B cell (primary cell): ENCODE results near the gene RBPJL. TPM values are rescaled to one million over a fixed set of nuclear protein-coding genes. Genes with fewer than 3 reads are reported as not detected.
A peak's percentile ranks its signal among the peaks of the same experiment; 100 is the strongest.

Experiments
- ATAC-seq: fragments of 200-7000 bp; cut with Tn5 transposase; one replicate; pipeline ENCODE4 v1.10.0; 2021; ENCODE audit warnings: low read depth, mild to moderate bottlenecking, moderate number of reproducible peaks, moderate library complexity
- CTCF ChIA-PET: fragments of 350-600 bp; sonication (Branson Sonifier 250); formaldehyde crosslinking; loops from one replicate; lab custom pipeline; 2021; ENCODE audit warnings: antibody characterized with exemption, inconsistent platforms; lab: Charles Lee
- POLR2A ChIA-PET: fragments of 350-600 bp; sonication (Branson Sonifier 250); formaldehyde crosslinking; loops from one replicate; lab custom pipeline; 2021; ENCODE audit warnings: antibody characterized with exemption; lab: Charles Lee
- DNase-seq: peaks from one replicate; pipeline ENCODE4 v3.0.0; 2013
- H2AFZ ChIP-seq: 2 replicates; pipeline ENCODE4 v1.6.1; 2012; ENCODE audit warnings: mild to moderate bottlenecking, low read depth, low read length; ENCODE audit not compliant: insufficient read depth, poor library complexity, severe bottlenecking
- H3K27ac ChIP-seq, 2 donors: 1 replicate in 1 of 2; 2 replicates in 1 of 2; pipeline ENCODE4 v1.5.1; 2012 to 2013; ENCODE audit warnings: low read length in 2 of 2, mild to moderate bottlenecking in 2 of 2, moderate library complexity in 1 of 2
- H3K27me3 ChIP-seq, 4 experiments: fragments of 200-600 bp in 1 of 4; sonication (generic) in 1 of 4; replicated peaks in 1 of 4; 1 replicate in 2 of 4; 2 replicates in 2 of 4; pipeline versions ENCODE4 v1.6.1 to v1.7.0; 2013 to 2016; ENCODE audit warnings: low read length in 3 of 4, mild to moderate bottlenecking in 2 of 4, mixed read lengths in 1 of 4, moderate library complexity in 1 of 4; ENCODE audit not compliant: insufficient read depth in 4 of 4, control insufficient read depth in 3 of 4; ENCODE audit errors: control extremely low read depth in 1 of 4
- H3K36me3 ChIP-seq, 2 experiments: replicated peaks in 1 of 2; 1 replicate in 1 of 2; 2 replicates in 1 of 2; pipeline versions ENCODE4 v1.6.1 to v1.7.1; 2013; ENCODE audit warnings: low read length in 1 of 2; ENCODE audit not compliant: insufficient read depth in 2 of 2, control insufficient read depth in 1 of 2; ENCODE audit errors: control extremely low read depth in 1 of 2, extremely low read depth in 1 of 2
- H3K4me1 ChIP-seq, 2 donors: fragments of 200-600 bp in 1 of 2; sonication (generic) in 1 of 2; 1 replicate in 1 of 2; 2 replicates in 1 of 2; pipeline versions ENCODE4 v1.5.1 to v1.6.1; 2013 to 2017; ENCODE audit warnings: low read length in 2 of 2; ENCODE audit not compliant: control insufficient read depth in 2 of 2, insufficient read depth in 2 of 2
- H3K4me2 ChIP-seq: replicated peaks from 2 replicates; pipeline ENCODE3; 2012; ENCODE audit warnings: mild to moderate bottlenecking, low read depth, low read length; ENCODE audit not compliant: poor library complexity, severe bottlenecking
- H3K4me3 ChIP-seq, 5 experiments: fragments of 200-600 bp in 1 of 5; sonication (generic) in 1 of 5; 1 replicate in 3 of 5; 2 replicates in 2 of 5; pipeline versions ENCODE4 v1.5.1 to v1.7.0; 2011 to 2016; ENCODE audit warnings: low read length in 4 of 5, mild to moderate bottlenecking in 4 of 5, low read depth in 2 of 5, control low read depth in 1 of 5, moderate library complexity in 1 of 5; ENCODE audit not compliant: insufficient read depth in 1 of 5; ENCODE audit errors: control extremely low read depth in 1 of 5, extremely low read depth in 1 of 5
- H3K79me2 ChIP-seq: fragments of 200-600 bp; sonication (generic); one replicate; pipeline ENCODE4 v1.6.0; 2016; ENCODE audit warnings: low read length; ENCODE audit not compliant: control insufficient read depth, insufficient read depth
- H3K9ac ChIP-seq: fragments of 200-600 bp; sonication (generic); 2 replicates; pipeline ENCODE4 v1.6.1; 2017; ENCODE audit warnings: mild to moderate bottlenecking, low read length, moderate library complexity
- H3K9me3 ChIP-seq, 3 donors: one replicate each; pipeline versions ENCODE4 v1.6.1 to v1.7.1; 2013; ENCODE audit warnings: low read length in 2 of 3; ENCODE audit not compliant: control insufficient read depth in 2 of 3, insufficient read depth in 1 of 3; ENCODE audit errors: control extremely low read depth in 1 of 3
- H4K20me1 ChIP-seq: 2 replicates; pipeline ENCODE4 v1.6.0; 2012; ENCODE audit warnings: mild to moderate bottlenecking, low read length; ENCODE audit not compliant: insufficient read depth, control insufficient read depth, poor library complexity, severe bottlenecking
- H3K27ac Mint-ChIP-seq: one replicate; pipeline ENCODE4 v1.8.0; 2021; ENCODE audit warnings: mixed read lengths
- H3K27me3 Mint-ChIP-seq: one replicate; pipeline ENCODE4 v1.8.0; 2021; ENCODE audit warnings: mixed read lengths
- H3K4me1 Mint-ChIP-seq: one replicate; pipeline ENCODE4 v1.8.0; 2021; ENCODE audit warnings: mixed read lengths
- H3K4me3 Mint-ChIP-seq: one replicate; pipeline ENCODE4 v1.8.0; 2021; ENCODE audit warnings: mixed read lengths
- H3K9me3 Mint-ChIP-seq: one replicate; pipeline ENCODE4 v1.8.0; 2022; ENCODE audit warnings: mixed read lengths; ENCODE audit not compliant: insufficient read depth
- EZH2 ChIP-seq: IDR thresholded peaks from 2 replicates; pipeline ENCODE4 v1.6.1; 2012; ENCODE audit warnings: borderline replicate concordance, low read depth, mild to moderate bottlenecking, moderate library complexity, low read length; ENCODE audit not compliant: insufficient read depth, poor library complexity, severe bottlenecking
- WGBS: methylation state at CpG from one replicate; pipeline ENCODE4 v1.1.5; 2013; ENCODE audit warnings: missing lambda C conversion rate; ENCODE audit not compliant: insufficient coverage; 5-methylcytosine and 5-hydroxymethylcytosine counted together
- intact Hi-C: fragments of 100-400 bp; cut with micrococcal nuclease; formaldehyde crosslinking; loops from one replicate; pipeline ENCODE4 v1.10.0; 2022
- polyA plus RNA-seq: library from polyadenylated mRNA; depleted of rRNA; stranded (reverse); fragments of >200 nt; gene quantifications from 2 replicates; pipeline ENCODE4 v1.2.3, GENCODE V29; 2012
- total RNA-seq, 2 donors: library from RNA; stranded (reverse); fragments of 120-200 nt in 1 of 2; gene quantifications; 1 replicate in 1 of 2; 2 replicates in 1 of 2; pipeline versions ENCODE4 v1.2.3 to v1.2.4, GENCODE V29; 2013 to 2022
- TF ChIP-seq, protein P1 (sequence below): fragments of 200-600 bp; IDR thresholded peaks from one replicate; pipeline ENCODE4 v1.8.0; 2022; ENCODE audit warnings: antibody characterized with exemption, mild to moderate bottlenecking

RBPJL gene
- total and polyA plus RNA-seq, 2 donors (not counting 1 experiment from before 2014, with no cell fraction given): not detected

GRCh38 chr20:45318386-45318939, 11.8 kb downstream of the RBPJL start:
- Mint-ChIP-seq H3K27ac (no peak overlapping the region), H3K27me3 (peaks cover 27% of the 10 kb centered on the region), H3K9me3 (no peaks in the 10 kb centered on the region), H3K4me3 (no peak overlapping the region), H3K4me1 (peaks cover 24% of the 10 kb centered on the region)
- 67% methylated on average over 7 of the region's 7 CpGs for WGBS
- DNase-seq: no peak
- Histone ChIP-seq H3K4me1 (peaks cover 37 to 48% of the 10 kb centered on the region in 2 donors), H3K4me3 (no peak overlapping the region), H2AFZ (no peak overlapping the region), H3K36me3 (no peaks in the 10 kb centered on the region), H3K9me3 (peaks cover 0 to 12% (median 3%) of the 10 kb centered on the region in 3 donors), H3K9ac (no peak overlapping the region), H3K27ac (no peak overlapping the region), H4K20me1 (no peaks in the 10 kb centered on the region), H3K4me2 (peak overlapping the region; percentile 24), H3K27me3 (peaks cover 0 to 34% (median 14%) of the 10 kb centered on the region in 4 experiments), H3K79me2 (no peaks in the 10 kb centered on the region)
- CTCF ChIA-PET: interaction anchor here (0.8 to 7.9 kb wide), 20 partner anchors 8 to 461 kb away, joined by 3 to 135 read pairs (median 4); partner anchors contain the start of gene SYS1
- no peak for TF ChIP-seq EZH2
- TF ChIP-seq, protein P1, sequence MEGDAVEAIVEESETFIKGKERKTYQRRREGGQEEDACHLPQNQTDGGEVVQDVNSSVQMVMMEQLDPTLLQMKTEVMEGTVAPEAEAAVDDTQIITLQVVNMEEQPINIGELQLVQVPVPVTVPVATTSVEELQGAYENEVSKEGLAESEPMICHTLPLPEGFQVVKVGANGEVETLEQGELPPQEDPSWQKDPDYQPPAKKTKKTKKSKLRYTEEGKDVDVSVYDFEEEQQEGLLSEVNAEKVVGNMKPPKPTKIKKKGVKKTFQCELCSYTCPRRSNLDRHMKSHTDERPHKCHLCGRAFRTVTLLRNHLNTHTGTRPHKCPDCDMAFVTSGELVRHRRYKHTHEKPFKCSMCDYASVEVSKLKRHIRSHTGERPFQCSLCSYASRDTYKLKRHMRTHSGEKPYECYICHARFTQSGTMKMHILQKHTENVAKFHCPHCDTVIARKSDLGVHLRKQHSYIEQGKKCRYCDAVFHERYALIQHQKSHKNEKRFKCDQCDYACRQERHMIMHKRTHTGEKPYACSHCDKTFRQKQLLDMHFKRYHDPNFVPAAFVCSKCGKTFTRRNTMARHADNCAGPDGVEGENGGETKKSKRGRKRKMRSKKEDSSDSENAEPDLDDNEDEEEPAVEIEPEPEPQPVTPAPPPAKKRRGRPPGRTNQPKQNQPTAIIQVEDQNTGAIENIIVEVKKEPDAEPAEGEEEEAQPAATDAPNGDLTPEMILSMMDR: no peak
- intact Hi-C loops: loop anchor here (2.0 kb wide), 2 partner anchors 50 to 118 kb away; no protein-coding TSS in a partner anchor
- POLR2A ChIA-PET: no interaction called here
- no peak for ATAC-seq

DNA sequence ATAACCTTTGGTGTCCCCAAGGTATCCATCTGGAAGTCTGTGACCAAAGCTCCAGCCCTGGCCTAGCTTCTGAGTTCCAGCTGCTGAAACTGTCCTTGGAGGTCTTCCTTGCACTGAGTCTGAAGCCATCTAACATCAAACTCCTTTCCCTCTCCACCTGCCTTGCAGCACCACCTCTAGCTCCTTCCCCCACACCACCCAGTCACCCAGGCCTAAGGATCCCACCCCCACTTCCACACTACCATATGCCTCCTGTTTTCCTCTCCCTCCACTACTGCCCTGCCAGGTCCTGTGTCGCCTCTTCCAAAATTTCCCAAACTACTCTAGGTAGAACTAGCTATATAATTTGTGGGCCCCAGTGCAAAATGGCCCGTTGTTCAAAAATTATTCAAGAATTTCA, 12.3 kb downstream of the RBPJL start:
- H2AFZ ChIP-seq: no peak overlapping the region

More for the DNA sequence above, 12.3 kb downstream of the RBPJL start:
- Histone ChIP-seq H3K27me3 (peaks cover 0 to 29% (median 11%) of the 10 kb centered on the region in 4 experiments), H3K4me3 (no peak overlapping the region), H3K27ac (no peak overlapping the region), H3K79me2 (no peaks in the 10 kb centered on the region), H3K36me3 (no peaks in the 10 kb centered on the region), H3K9ac (no peak overlapping the region), H4K20me1 (no peaks in the 10 kb centered on the region), H3K9me3 (peaks cover 0 to 12% (median 3%) of the 10 kb centered on the region in 3 donors), H3K4me1 (peaks cover 37 to 48% of the 10 kb centered on the region in 2 donors), H3K4me2 (peak overlapping the region; percentile 24)
- Mint-ChIP-seq H3K4me1 (peaks cover 24% of the 10 kb centered on the region), H3K4me3 (no peak overlapping the region), H3K27me3 (peaks cover 22% of the 10 kb centered on the region), H3K27ac (no peak overlapping the region), H3K9me3 (no peaks in the 10 kb centered on the region)
- 67% methylated on average over 1 of the region's 2 CpGs for WGBS
- no peak for DNase-seq
- no peak for ATAC-seq
- CTCF ChIA-PET: interaction anchor here (0.5 to 7.9 kb wide), 25 partner anchors 8 to 461 kb away, joined by 3 to 135 read pairs (median 5); partner anchors contain the start of gene SYS1
- POLR2A ChIA-PET: interaction anchor here (0.7 kb wide), 1 partner anchor 1169 kb away, joined by 3 read pairs; no protein-coding TSS in a partner anchor
- no peak for TF ChIP-seq EZH2
- TF ChIP-seq, protein P1: no peak
- intact Hi-C loops: loop anchor here (1.0 to 2.0 kb wide), 4 partner anchors 26 to 452 kb away; no protein-coding TSS in a partner anchor
